Body of pancreas (tissue), 4 donors: ENCODE data around the gene GSC.

Source experiments
- CTCF ChIP-seq, 7 experiments: fragments of 450-650 bp in 4 of 7; fragments of 200-600 bp in 3 of 7; sonication (generic) in 3 of 7; IDR thresholded peaks; one replicate each; pipeline ENCODE4 v1.5.1; 2016 to 2019; ENCODE audit warnings: antibody characterized with exemption in 7 of 7
- POLR2A ChIP-seq, 3 donors: fragments of 450-650 bp; IDR thresholded peaks; one replicate each; pipeline ENCODE4 v1.6.1; 2016; ENCODE audit warnings: antibody characterized with exemption in 3 of 3, mild to moderate bottlenecking in 2 of 3

- TF ChIP-seq CTCF (IDR thresholded peaks at IDR 0.05) (no peak), POLR2A (IDR thresholded peaks at IDR 0.05) (no peak)
These were observed 7.5 kb downstream of the GSC start for GRCh38 chr14:94762431-94762830.
